ENCODE data around the gene NPLOC4.

The NPLOC4 gene

DNA sequence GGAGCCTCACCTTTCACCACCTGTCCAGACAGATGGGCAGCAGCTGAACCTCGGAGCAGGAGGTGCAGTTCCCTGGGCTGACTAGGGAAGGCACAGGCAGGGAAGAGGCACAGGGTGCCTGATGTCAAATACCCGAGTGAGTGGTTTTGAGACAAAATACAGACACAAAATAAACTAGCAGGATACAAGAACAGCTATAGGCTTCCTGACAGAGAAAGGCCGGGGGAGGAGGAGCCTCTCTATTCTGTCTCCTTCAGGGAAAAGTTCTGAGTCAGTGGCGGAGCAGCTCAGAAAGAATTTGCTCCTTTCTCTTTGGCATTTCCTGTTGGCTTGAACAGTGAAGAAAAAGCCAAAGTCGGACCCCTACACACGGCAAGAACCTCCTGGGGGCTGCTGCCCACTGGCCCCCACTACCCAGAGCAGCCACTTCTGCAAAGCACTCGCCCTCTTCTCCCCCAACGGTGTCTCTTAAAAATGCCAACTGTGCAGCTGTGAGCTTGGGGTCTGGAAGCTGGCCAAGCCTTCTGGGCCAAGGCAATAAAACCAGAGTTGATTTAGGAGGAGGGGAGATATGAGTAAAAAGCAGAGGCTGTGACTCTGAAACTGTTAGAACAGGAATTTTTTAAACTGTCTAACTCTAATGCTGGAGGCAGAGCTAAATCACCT, 70.3 kb downstream of the NPLOC4 start:
- no peak for DNase-seq (ENCODE audit: low read depth in 2 of 2)

- DNase-seq (ENCODE audit: low read depth in 2 of 2): no peak
Measured at GRCh38 chr17:81565231-81565630, 71.7 kb downstream of the NPLOC4 start.

DNA sequence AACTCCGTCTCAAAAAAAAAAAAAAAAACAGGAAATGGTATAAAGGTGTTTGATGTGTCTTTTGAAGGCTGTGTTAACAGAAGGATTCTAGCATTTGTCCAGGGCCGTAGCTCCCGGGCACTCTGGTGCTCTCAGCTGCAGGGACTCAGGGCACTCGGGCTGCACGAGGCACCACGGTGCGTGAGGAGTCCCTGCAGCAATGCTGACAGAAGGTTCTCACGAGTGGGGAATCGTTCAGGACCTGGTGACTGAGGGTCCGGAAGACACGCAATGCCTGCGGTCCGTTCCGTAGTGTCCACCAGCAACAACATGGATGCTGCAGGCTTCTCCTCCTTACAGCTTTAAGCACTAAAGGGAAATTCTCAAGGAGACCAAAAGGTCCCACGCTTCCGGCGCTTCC, 72.1 kb downstream of the NPLOC4 start:
- DNase-seq (ENCODE audit: low read depth in 2 of 2): no peak

DNA sequence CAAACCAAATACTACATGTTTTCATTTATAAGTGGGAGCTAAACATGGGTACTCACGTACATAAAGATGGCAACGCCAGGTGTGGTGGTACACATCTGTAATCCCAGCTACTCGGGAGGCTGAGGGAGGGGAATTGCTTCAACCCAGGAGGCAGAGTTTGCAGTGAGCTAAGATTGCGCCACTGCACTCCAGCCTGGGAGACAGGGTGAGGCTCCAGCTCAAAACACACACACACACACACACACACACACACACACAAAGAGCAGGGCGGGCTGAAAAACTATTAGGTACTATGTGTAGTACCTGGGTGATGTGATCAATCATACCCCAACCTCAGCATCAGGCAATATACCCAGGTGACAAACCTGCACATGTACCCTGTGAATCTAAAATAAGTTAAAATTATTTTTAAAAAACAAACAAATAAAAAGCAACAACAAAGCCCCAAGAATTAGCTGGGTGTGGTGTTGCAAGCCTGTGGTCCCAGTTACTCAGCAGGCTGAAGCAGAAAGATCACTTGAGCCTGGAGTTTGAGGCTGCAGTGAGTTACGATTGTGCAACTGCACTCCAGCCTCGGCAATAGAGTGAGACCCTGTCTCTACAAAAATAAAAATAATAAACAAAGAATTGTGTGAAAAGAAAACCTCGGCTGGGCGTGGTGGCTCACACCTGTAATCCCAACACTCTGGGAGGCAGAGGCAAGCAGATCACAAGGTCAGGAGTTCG, 72.9 kb downstream of the NPLOC4 start:
- DNase-seq (ENCODE audit: low read depth in 2 of 2): no peak

- no peak for DNase-seq (ENCODE audit: low read depth in 2 of 2)
Measured at GRCh38 chr17:81561494-81561885, 75.4 kb downstream of the NPLOC4 start.

DNA sequence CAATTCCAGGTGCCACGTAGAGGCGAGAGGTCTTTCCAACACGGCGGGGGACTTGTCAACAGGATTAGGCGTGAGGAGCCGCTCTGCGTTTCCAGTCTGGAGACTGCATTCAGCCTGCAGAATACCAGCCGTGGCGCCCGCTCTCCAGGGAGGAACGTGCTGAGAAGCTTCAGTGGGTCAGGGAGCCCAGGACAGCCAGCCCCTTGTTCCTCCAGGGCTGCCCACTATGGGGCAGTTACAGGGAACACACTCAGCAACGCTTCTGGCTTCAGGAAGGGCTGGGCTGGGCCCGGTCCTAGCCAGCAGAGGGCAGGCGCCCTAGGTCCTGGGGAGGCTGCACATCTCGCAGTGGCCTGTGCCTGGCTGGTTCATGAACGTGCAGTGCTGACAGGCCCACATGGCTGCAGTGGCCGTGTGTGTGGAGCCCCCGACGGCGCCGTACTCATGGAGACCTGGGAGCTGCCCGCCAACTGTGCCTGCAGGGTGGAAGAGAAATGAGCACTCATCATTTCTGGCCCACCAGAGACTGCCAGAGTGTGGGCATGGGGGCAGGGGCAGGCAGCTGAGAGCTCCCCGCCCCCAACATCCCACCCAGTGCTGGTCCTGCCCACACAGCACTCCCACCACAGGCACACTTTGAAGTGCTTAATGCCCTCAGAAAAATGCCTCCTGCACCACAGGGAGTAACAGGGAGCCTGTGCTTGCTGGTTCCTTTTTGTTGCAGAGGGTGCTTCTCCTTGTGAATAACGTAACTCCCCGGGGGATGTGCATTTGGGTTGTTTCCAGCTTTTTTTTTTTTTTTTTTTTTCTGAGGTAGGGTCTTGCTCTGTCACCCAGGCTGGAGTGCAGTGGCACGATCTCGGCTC, 77.7 kb downstream of the NPLOC4 start:
- DNase-seq (ENCODE audit: low read depth in 2 of 2): no peak

GRCh38 chr17:81558115-81558468, 78.8 kb downstream of the NPLOC4 start:
- no peak for DNase-seq (ENCODE audit: low read depth in 2 of 2)

- no peak for DNase-seq (ENCODE audit: low read depth in 2 of 2)
Measured at GRCh38 chr17:81557276-81558114, 79.4 kb downstream of the NPLOC4 start.

GRCh38 chr17:81556863-81557262, 80.0 kb downstream of the NPLOC4 start:
- DNase-seq (ENCODE audit: low read depth in 2 of 2): no peak

GRCh38 chr17:81556175-81556691, 80.7 kb downstream of the NPLOC4 start:
- no peak for DNase-seq (ENCODE audit: low read depth in 2 of 2)

DNA sequence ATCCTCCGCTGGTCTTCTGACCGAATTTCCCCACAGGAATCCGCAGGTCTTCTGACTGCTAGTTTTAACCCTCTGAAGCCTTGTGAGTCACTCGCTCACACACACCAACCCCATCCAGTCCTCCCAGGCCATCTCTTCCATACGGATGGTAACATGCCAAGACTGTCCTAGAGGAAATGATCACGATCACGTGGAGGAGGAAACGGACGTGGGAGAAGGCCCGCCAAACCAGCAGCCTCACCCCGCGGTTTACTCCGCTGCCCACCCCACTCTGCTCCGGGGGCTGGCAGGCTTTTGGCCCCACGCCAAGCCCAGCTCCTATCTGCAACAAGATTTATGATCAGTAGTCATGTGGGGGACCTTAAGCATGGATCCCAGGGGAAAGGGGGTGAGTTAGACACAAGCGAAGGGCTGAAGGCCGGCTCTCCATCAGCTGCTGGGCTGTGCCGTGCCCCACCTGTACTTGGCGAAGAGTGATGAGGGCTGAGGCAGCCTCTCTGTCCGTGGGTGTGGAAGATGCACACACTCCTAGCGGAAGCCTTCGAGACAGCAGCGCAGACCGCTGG, 83.2 kb downstream of the NPLOC4 start:
- DNase-seq (ENCODE audit: low read depth in 2 of 2): no peak

- peak; percentile 44 to 59 for DNase-seq (ENCODE audit: low read depth in 2 of 2)
Measured at GRCh38 chr17:81553018-81553615, 83.8 kb downstream of the NPLOC4 start.

DNA sequence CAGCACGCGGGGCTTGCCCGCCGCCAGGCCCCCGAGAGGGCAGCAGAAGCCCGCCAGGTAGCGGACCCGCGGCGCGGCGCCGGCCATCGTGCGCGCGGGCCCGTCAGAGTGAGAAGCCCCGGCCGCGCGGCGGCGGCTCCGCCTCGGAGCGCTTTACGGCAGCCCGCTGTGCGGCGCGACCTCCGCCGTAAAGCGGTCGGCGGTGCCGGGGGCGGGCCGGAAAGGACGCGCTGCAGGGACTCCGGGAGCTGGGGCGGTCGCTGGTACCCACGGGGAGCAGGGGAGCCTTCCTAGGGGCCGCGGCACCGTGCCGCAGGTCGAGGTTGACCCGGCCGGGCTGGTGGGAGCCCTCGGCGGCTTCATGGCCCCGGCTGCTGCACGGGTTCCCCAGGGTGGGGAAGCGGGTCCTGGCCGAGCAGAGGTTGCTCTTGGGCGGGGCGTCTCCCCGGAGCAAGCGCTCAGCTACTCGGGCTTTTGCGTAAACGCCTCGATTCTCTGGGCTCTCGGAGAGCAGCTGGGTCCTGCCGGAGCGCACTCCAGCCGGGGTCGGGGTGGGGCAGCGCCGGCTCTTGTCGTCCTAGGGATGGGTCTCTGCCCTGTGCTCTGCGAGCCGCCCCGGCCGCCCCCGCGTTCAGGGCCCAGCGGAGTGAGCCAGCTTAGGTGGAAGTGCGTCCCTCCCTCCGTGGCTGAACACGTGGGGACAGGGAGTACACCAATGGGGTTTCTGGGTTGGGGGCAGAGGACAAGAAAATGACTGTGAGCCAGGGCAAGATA, 84.5 kb downstream of the NPLOC4 start, which contains the start of gene FAAP100:
TSS of gene FAAP100 (minus strand) at position 110 of the 774 bp plus-strand sequence. CDS start at position 87, 23 bp downstream.
- DNase-seq (ENCODE audit: low read depth in 2 of 2): peak; percentile 39 to 66

GRCh38 chr17:81551458-81552243, 85.3 kb downstream of the NPLOC4 start:
- DNase-seq (ENCODE audit: low read depth in 2 of 2): no peak

DNA sequence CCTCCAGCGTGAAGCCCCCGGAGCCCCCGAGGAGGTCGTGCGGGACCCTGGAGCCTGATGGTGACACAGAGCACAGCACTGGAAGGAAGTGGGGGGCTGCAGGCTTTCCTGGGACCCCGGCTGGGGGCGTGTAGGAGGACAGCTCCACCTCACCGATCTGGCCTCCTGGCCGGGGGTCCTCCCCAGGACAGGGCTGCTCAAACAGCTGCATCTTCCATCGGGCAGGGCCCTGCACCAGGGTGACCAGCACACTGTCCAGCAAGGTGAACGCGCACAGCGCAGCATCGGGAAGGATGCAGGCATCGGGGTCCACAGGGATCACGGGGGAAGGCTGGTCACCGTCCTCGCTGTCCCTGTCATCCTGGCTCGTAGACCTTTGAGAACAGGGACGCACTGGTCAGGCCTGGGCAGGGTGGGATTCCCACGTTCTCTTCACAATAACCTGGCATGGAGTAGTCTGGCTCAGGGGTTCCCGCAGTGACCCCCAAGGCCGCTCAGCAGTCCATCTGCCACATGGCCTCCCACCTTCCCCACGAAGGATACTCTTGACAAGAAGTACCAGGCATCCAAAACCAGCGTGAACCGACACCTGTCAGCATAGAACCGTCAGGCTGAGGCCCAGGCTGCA, 86.0 kb downstream of the NPLOC4 start:
- DNase-seq (ENCODE audit: low read depth in 2 of 2): no peak

DNA sequence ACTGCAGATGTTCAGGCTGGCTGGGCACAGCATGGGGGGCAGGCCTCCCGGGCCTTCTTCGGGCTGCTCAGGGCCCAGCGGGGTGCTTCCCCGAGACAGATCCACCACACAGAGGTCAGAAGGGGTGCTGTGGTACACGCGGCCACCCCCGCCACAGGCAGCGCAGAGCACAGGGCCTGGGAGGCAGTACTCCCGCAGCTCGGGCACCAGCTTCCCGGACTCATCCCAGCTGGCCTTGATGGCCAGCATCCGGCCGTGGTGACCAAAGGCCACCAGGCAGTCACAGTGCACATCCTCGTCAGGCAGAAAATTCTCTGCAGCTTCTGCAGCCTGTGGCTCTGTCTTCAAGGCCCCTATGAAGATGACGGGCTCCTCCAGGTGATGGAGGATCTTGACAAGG, 86.6 kb downstream of the NPLOC4 start:
- no peak for DNase-seq (ENCODE audit: low read depth in 2 of 2)

- no peak for DNase-seq (ENCODE audit: low read depth in 2 of 2)
Measured at GRCh38 chr17:81549826-81550225, 87.1 kb downstream of the NPLOC4 start.

GRCh38 chr17:81549031-81549557, 87.8 kb downstream of the NPLOC4 start:
- DNase-seq (ENCODE audit: low read depth in 2 of 2): no peak
